GM19351 (cell line): Measurements from ENCODE around the gene KLK6.

ENCODE experiments used
- ATAC-seq: cut with Tn5 transposase; IDR thresholded peaks from one replicate; pipeline ENCODE4 v1.9.1; 2021; ENCODE audit warnings: mild to moderate bottlenecking, moderate library complexity; ENCODE audit not compliant: unreplicated experiment

The KLK6 gene

GRCh38 chr19:50959731-50960500 is 9.5 kb downstream of the KLK6 start:
- no peak for ATAC-seq

- no peak for ATAC-seq
Observed at GRCh38 chr19:50957587-50957986, 11.8 kb downstream of the KLK6 start.

- ATAC-seq: no peak
Observed at GRCh38 chr19:50952910-50953309, 16.5 kb downstream of the KLK6 start, which contains the start of gene KLK5. KLK5 (minus strand) TSS chr19:50953038; CDS start chr19:50952657, 381 bp downstream.

- ATAC-seq: no peak
Observed at GRCh38 chr19:50949861-50950260, 19.5 kb downstream of the KLK6 start.

GRCh38 chr19:50947123-50947522 is 22.3 kb downstream of the KLK6 start:
- ATAC-seq: no peak

GRCh38 chr19:50944795-50945194 is 24.6 kb downstream of the KLK6 start:
- ATAC-seq: no peak

- no peak for ATAC-seq
Observed at GRCh38 chr19:50943074-50943828, 26.1 kb downstream of the KLK6 start.

GRCh38 chr19:50939596-50939995 is 29.8 kb downstream of the KLK6 start:
- no peak for ATAC-seq

GRCh38 chr19:50933640-50934039 is 35.8 kb downstream of the KLK6 start:
- ATAC-seq: no peak

GRCh38 chr19:50932690-50933083 is 36.7 kb downstream of the KLK6 start:
- no peak for ATAC-seq

GRCh38 chr19:50932018-50932689 is 37.2 kb downstream of the KLK6 start:
- ATAC-seq: no peak

GRCh38 chr19:50931023-50931422 is 38.4 kb downstream of the KLK6 start:
- ATAC-seq: no peak

- ATAC-seq: no peak
Observed at GRCh38 chr19:50928831-50929230, 40.6 kb downstream of the KLK6 start.

GRCh38 chr19:50926144-50926543 is 43.2 kb downstream of the KLK6 start:
- no peak for ATAC-seq

GRCh38 chr19:50925734-50926133 is 43.7 kb downstream of the KLK6 start:
- ATAC-seq: no peak

- no peak for ATAC-seq
Observed at GRCh38 chr19:50924586-50924985, 44.8 kb downstream of the KLK6 start.

- ATAC-seq: peak; percentile 74
Observed at GRCh38 chr19:50922317-50922853, 47.0 kb downstream of the KLK6 start.

GRCh38 chr19:50921426-50922316 is 47.7 kb downstream of the KLK6 start:
- peak; percentile 16 for ATAC-seq

GRCh38 chr19:50916069-50916468 is 53.3 kb downstream of the KLK6 start:
- ATAC-seq: no peak
